K562 (cell line): Measurements from ENCODE around the gene VAPB. TPM values are rescaled to one million over a fixed set of nuclear protein-coding genes. Genes with fewer than 3 reads are reported as not detected.

Source experiments
- BHLHE40 ChIP-seq: IDR thresholded peaks from 2 replicates; pipeline ENCODE4 v1.6.1; 2011; ENCODE audit warnings: low read length, improper control_type of control experiment
- FOS ChIP-seq: IDR thresholded peaks from 3 replicates; pipeline ENCODE4 v1.6.1; 2011; ENCODE audit not compliant: insufficient read length; ENCODE audit errors: extremely low read depth
- JUN ChIP-seq, 2 experiments: sonication (generic) in 1 of 2; formaldehyde crosslinking in 1 of 2; IDR thresholded peaks; 2 replicates each; pipeline versions ENCODE4 v1.6.1 to v1.8.0; 2012 to 2022; ENCODE audit warnings: borderline replicate concordance in 2 of 2, mild to moderate bottlenecking in 2 of 2, improper control_type of control experiment in 1 of 2, low read depth in 1 of 2, low read length in 1 of 2, missing genetic modification reagents in 1 of 2
- JUNB ChIP-seq: fragments of 450-650 bp; formaldehyde crosslinking; conservative IDR thresholded peaks from 2 replicates; pipeline ENCODE4 v1.4.0; 2020; ENCODE audit warnings: mild to moderate bottlenecking
- RFX1 ChIP-seq: fragments of 450-650 bp; IDR thresholded peaks from 2 replicates; pipeline ENCODE4 v1.6.1; 2016; ENCODE audit warnings: mild to moderate bottlenecking, moderate library complexity
- SMARCC2 ChIP-seq: fragments of 450-650 bp; IDR thresholded peaks from 2 replicates; pipeline ENCODE4 v1.6.1; 2017; ENCODE audit warnings: antibody characterized with exemption, moderate library complexity, mild to moderate bottlenecking, low read depth
- ZNF79 ChIP-seq: fragments of 250-450 bp; sonication (Bioruptor Pico); IDR thresholded peaks from 2 replicates; pipeline ENCODE4 v1.4.0; 2020; ENCODE audit warnings: low read depth, mild to moderate bottlenecking, moderate library complexity
- ZZZ3 ChIP-seq: fragments of 450-650 bp; IDR thresholded peaks from 2 replicates; pipeline ENCODE4 v1.6.1; 2016; ENCODE audit warnings: antibody characterized with exemption, mild to moderate bottlenecking, moderate library complexity
- polyA plus RNA-seq, 8 experiments: library from polyadenylated mRNA; depleted of rRNA in 4 of 8; stranded (reverse) in 5 of 8; unstranded in 3 of 8; fragments of >200 nt; fragmentation: Nextera tagmentation in 2 of 8; fragmentation: Illumina TruSeq in 1 of 8; extraction: Ambion mirVana in 2 of 8; extraction: Trizol in 1 of 8; gene quantifications; 2 replicates each; pipeline versions ENCODE4 v1.2.1 to v1.2.3, GENCODE V29; 2011 to 2014; ENCODE audit warnings: inconsistent platforms in 1 of 8, missing spikeins in 1 of 8
- total RNA-seq, 7 experiments: library from RNA; depleted of rRNA in 6 of 7; stranded (reverse); fragments of >200 nt in 6 of 7; fragmentation: Illumina TruSeq in 2 of 7; extraction: Trizol in 2 of 7; gene quantifications; 2 replicates each; pipeline versions ENCODE4 v1.2.1 to v1.2.3, GENCODE V29; 2011 to 2021; ENCODE audit warnings: low replicate concordance in 1 of 7
- TF ChIP-seq, protein P1 (sequence below): sonication (generic); formaldehyde crosslinking; IDR thresholded peaks from 2 replicates; pipeline ENCODE4 v1.8.0; 2022; ENCODE audit warnings: missing genetic modification reagents, mild to moderate bottlenecking, moderate library complexity, borderline replicate concordance
- TF ChIP-seq, protein P2 (sequence below), 2 experiments: IDR thresholded peaks; 2 replicates each; pipeline ENCODE4 v1.6.1; 2011; ENCODE audit warnings: borderline replicate concordance in 1 of 2, control low read depth in 1 of 2, low read depth in 1 of 2, low read length in 1 of 2, mild to moderate bottlenecking in 1 of 2, mixed read lengths in 1 of 2, moderate library complexity in 1 of 2; ENCODE audit not compliant: insufficient read depth in 1 of 2, insufficient read length in 1 of 2, poor library complexity in 1 of 2, severe bottlenecking in 1 of 2; ENCODE audit errors: extremely low read depth in 1 of 2
- TF ChIP-seq, protein P3 (sequence below): fragments of 250-450 bp; sonication (Bioruptor Pico); IDR thresholded peaks from 2 replicates; pipeline ENCODE4 v1.4.0; 2020; ENCODE audit warnings: mild to moderate bottlenecking, moderate library complexity, borderline replicate concordance
- TF ChIP-seq, protein P4 (sequence below), 2 experiments: fragments of 450-650 bp in 1 of 2; sonication (generic) in 1 of 2; formaldehyde crosslinking in 1 of 2; IDR thresholded peaks in 1 of 2; conservative IDR thresholded peaks in 1 of 2; 2 replicates each; pipeline versions ENCODE4 v1.6.1 to v1.8.1; 2016 to 2023; ENCODE audit warnings: mild to moderate bottlenecking in 2 of 2, moderate library complexity in 2 of 2, inconsistent platforms in 1 of 2, missing genetic modification reagents in 1 of 2
- TF ChIP-seq, protein P5 (sequence below): fragments of 250-450 bp; sonication (Bioruptor Pico); IDR thresholded peaks from 2 replicates; pipeline ENCODE4 v1.8.0; 2022; ENCODE audit warnings: moderate library complexity, mild to moderate bottlenecking, inconsistent platforms

VAPB gene
- total and polyA plus RNA-seq, 9 of the 15 experiments (the other 6 are each of a cell fraction or from before 2014, with no cell fraction given), result 3.4 to 51.0 (median 27.9) TPM

GRCh38 chr20:58482416-58482815 lies 93.4 kb downstream of the VAPB start (continued):
- TF ChIP-seq, protein P1, sequence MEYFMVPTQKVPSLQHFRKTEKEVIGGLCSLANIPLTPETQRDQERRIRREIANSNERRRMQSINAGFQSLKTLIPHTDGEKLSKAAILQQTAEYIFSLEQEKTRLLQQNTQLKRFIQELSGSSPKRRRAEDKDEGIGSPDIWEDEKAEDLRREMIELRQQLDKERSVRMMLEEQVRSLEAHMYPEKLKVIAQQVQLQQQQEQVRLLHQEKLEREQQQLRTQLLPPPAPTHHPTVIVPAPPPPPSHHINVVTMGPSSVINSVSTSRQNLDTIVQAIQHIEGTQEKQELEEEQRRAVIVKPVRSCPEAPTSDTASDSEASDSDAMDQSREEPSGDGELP (CRISPR knock-in tag), result peak; percentile 24; the same call in 1 of the 2 replicates
- TF ChIP-seq SMARCC2, result no peak
- peak; percentile 6 for TF ChIP-seq FOS
- TF ChIP-seq BHLHE40, result peak; percentile 38; the same call in 1 of the 2 replicates
- TF ChIP-seq JUNB (CRISPR knock-in tag), result 0 out of 2 replicates have a peak, but pooled peaks have one; percentile 21
- TF ChIP-seq, protein P2, sequence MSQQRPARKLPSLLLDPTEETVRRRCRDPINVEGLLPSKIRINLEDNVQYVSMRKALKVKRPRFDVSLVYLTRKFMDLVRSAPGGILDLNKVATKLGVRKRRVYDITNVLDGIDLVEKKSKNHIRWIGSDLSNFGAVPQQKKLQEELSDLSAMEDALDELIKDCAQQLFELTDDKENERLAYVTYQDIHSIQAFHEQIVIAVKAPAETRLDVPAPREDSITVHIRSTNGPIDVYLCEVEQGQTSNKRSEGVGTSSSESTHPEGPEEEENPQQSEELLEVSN (IDR thresholded peaks at IDR 0.05; ENCODE audit: borderline replicate concordance in 1 of 2, extremely low read depth in 1 of 2, insufficient read depth in 1 of 2, insufficient read length in 1 of 2, low read depth in 1 of 2, low read length in 1 of 2, poor library complexity in 1 of 2, severe bottlenecking in 1 of 2), result peak in 1 of 2 experiments; percentile 54
- TF ChIP-seq, protein P3, sequence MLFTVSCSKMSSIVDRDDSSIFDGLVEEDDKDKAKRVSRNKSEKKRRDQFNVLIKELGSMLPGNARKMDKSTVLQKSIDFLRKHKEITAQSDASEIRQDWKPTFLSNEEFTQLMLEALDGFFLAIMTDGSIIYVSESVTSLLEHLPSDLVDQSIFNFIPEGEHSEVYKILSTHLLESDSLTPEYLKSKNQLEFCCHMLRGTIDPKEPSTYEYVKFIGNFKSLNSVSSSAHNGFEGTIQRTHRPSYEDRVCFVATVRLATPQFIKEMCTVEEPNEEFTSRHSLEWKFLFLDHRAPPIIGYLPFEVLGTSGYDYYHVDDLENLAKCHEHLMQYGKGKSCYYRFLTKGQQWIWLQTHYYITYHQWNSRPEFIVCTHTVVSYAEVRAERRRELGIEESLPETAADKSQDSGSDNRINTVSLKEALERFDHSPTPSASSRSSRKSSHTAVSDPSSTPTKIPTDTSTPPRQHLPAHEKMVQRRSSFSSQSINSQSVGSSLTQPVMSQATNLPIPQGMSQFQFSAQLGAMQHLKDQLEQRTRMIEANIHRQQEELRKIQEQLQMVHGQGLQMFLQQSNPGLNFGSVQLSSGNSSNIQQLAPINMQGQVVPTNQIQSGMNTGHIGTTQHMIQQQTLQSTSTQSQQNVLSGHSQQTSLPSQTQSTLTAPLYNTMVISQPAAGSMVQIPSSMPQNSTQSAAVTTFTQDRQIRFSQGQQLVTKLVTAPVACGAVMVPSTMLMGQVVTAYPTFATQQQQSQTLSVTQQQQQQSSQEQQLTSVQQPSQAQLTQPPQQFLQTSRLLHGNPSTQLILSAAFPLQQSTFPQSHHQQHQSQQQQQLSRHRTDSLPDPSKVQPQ, result no peak
- TF ChIP-seq ZZZ3, result no peak
- TF ChIP-seq, protein P4, sequence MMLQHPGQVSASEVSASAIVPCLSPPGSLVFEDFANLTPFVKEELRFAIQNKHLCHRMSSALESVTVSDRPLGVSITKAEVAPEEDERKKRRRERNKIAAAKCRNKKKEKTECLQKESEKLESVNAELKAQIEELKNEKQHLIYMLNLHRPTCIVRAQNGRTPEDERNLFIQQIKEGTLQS (IDR thresholded peaks at IDR 0.05), result peak; percentile 88
- TF ChIP-seq, protein P4 (CRISPR knock-in tag; conservative IDR thresholded peaks at IDR 0.05), result 0 out of 2 replicates have a peak, but pooled peaks have one; percentile 51
- peak; percentile 74; the same call in 1 of the 2 replicates for TF ChIP-seq JUN (IDR thresholded peaks at IDR 0.05; ENCODE audit: borderline replicate concordance, low read depth, low read length)
- no peak for TF ChIP-seq JUN (CRISPR knock-in tag; IDR thresholded peaks at IDR 0.05; ENCODE audit: borderline replicate concordance)
- no peak for TF ChIP-seq ZNF79 (CRISPR knock-in tag)
- peak; percentile 26; the same call in 1 of the 2 replicates for TF ChIP-seq RFX1
- TF ChIP-seq, protein P5, sequence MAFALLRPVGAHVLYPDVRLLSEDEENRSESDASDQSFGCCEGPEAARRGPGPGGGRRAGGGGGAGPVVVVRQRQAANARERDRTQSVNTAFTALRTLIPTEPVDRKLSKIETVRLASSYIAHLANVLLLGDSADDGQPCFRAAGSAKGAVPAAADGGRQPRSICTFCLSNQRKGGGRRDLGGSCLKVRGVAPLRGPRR, result no peak
